ENCODE measurements around the gene MAFF.

The MAFF gene

DNA sequence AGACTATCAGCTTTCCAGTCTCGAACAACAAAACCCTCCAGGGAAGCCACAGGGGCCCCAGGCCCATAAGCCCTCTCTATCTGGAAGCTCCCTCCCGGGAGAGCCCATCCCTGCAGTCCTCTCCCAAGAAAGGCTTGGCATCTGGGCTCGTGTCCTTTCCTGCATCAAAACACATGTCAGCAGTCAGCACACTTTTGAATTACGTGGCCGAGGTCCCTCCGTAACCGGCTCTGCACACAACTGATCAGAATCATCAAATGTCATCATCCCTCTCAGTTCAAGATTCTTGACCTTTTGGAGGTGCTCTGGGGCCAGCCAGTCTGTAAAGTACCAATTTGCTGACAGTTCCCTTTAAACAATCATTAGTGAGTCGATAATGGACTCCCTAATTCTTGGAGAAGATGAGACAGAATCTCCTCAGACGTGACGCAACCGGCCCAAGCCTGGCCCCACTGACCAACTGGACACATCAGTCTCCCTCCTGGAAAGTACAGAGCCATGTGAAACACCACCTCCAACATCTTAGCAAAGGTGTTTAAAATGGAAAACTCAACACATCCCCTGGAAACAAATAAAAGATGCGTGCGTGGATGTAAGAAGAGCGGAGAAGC lies 33.6 kb downstream of the MAFF start:
- TF ChIP-seq GATA2 (IDR thresholded peaks at IDR 0.05; ENCODE audit: low read depth, low read length) (no peak), GATA3 (IDR thresholded peaks at IDR 0.05; ENCODE audit: low read depth, low read length) (no peak)

DNA sequence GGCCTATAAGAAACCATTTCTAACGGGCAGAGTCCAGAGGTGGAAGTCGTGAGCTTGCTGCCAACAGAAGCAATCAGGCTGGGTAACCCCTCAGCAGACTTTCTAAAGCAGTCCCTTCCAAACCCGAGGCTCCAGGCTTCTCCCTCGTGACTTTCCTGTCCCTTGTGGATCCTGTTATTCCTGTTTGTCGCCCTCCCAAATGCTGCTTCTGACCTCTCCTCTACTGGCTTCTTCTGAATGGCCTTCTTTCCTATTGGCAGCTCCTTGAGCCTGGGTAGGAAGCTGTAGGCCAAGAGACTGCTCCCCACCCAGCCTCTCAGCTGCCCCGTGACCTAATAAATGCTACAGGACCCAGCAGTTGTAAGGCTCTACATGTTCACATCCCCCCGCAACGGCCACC lies 35.0 kb downstream of the MAFF start:
- TF ChIP-seq GATA3 (IDR thresholded peaks at IDR 0.05; ENCODE audit: low read depth, low read length) = no peak
- no peak for TF ChIP-seq GATA2 (IDR thresholded peaks at IDR 0.05; ENCODE audit: low read depth, low read length)

DNA sequence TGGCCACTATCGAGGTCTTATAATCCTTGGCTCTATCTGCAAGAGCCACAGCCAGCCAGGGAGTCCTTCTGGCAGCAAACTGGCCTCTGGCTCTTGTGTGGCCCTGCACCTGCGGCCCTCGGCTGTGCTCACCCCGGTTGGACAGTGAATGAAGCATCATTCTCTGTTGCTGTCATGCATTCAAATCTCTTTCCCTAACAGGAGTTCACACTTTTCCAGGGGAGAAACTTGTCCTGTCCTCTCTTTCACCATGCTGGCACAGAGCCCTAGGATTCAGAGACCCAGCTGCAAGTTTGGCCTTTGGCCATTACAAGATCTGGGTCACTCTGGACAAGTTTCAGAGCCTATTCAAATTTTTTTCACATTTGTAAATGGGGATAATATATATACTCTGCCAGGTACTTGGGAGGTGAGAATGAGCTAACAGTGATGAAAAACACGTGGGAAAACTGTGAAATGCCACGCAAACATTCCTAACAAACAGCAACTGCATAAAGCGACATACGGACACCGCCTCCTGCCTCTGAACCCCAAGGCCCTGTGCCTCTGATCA lies 36.8 kb downstream of the MAFF start:
- TF ChIP-seq GATA2 (IDR thresholded peaks at IDR 0.05; ENCODE audit: low read depth, low read length) (no peak), GATA3 (IDR thresholded peaks at IDR 0.05; ENCODE audit: low read depth, low read length) (no peak)

DNA sequence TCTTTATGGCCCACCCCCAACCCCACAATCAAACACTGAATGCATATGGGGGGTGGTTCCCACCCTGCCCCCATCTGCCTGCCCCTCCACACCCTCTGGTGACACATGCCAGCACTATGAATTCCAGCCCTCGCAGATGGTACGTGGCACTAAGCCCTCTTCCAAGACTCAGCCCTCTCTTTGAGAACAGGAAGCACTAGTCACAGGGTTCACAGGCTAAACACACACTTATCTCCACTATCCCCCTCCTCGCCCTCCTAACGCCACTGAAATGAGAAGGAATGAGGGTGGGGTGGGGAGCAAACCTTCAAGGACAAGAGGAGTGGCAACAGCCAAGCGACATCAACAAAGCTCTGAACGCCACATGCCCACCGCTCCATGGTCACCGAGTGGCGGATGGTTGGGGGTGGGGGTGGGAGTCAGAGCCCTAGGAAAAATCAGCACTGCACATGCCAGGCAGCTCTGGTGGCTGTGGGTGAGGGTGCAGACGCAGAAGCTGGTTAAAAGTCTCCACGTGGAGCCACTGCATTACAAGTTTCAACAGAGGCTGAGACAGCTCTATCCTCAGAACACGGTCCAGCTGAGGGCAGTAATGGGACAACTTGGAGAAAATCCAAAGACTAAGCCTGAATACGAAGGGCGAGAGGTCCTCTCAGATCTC lies 37.4 kb downstream of the MAFF start:
- TF ChIP-seq GATA2 (IDR thresholded peaks at IDR 0.05; ENCODE audit: low read depth, low read length) (no peak), GATA3 (IDR thresholded peaks at IDR 0.05; ENCODE audit: low read depth, low read length) (no peak)

DNA sequence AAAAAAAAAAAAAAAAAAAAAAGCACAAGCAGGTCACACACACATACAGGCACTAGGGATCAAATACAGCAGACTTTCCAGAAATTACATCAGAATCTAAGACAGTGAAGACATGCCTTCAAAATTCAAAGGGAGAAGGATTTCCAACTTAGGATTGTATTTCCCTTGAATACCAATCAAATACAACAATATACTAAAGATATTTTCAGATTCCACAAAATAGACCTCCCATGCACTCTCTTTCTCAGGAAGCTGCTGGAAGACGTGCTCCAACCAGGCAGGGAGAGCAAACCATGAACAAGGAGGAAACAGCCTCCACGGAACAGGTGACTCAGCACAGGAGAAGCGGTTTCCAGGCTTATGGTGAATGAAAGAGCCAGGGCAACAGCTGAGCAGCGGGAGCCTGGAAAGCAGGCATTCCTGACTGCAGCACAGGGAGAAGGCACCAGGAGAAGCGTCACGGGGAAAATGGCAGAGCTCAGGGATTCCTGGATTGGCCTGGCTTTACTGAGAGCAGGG lies 39.0 kb downstream of the MAFF start:
- TF ChIP-seq GATA3 (IDR thresholded peaks at IDR 0.05; ENCODE audit: low read depth, low read length) (no peak), GATA2 (IDR thresholded peaks at IDR 0.05; ENCODE audit: low read depth, low read length) (no peak)

DNA sequence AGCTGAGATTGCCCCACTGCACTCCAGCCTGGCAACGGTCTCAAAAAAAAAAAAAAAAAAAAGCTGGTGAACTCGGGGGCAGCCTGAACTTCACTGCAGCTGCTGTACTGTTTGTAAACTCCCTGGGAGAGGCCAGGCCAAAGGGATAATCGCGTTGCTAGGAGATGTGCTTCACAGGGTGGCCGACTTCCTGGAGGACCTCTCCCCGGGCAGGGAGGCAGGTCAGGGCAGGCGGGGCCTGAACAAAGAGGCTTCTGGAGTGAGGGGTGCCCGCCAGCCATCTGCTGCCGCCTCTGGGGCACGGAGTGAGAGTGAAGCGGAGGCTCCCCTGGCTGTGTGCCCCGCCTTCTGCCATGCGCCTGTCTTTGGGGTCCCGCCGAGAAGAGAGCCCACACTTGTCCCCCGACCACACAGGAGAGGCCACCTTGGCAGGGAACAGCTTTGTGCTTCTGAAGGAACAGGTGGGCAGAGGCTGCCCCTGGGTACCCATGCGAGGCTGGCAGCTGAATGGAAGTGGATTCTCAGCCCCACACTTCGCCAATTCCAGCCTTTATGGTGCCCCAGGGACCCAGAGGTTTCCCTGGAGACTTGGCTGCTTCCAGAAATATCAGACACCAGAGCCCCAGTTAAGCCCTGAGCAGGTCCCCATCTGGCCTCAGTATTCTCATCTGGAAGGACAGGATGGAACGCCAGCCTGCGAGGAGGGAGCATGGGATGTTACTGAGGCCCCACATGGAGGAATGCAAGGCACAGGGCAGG lies 41.4 kb downstream of the MAFF start:
- no peak for TF ChIP-seq GATA2 (IDR thresholded peaks at IDR 0.05; ENCODE audit: low read depth, low read length)
- TF ChIP-seq GATA3 (IDR thresholded peaks at IDR 0.05; ENCODE audit: low read depth, low read length) = no peak

GRCh38 chr22:38244106-38244505 lies 42.3 kb downstream of the MAFF start:
- TF ChIP-seq GATA3 (IDR thresholded peaks at IDR 0.05; ENCODE audit: low read depth, low read length) (no peak), GATA2 (IDR thresholded peaks at IDR 0.05; ENCODE audit: low read depth, low read length) (no peak)

DNA sequence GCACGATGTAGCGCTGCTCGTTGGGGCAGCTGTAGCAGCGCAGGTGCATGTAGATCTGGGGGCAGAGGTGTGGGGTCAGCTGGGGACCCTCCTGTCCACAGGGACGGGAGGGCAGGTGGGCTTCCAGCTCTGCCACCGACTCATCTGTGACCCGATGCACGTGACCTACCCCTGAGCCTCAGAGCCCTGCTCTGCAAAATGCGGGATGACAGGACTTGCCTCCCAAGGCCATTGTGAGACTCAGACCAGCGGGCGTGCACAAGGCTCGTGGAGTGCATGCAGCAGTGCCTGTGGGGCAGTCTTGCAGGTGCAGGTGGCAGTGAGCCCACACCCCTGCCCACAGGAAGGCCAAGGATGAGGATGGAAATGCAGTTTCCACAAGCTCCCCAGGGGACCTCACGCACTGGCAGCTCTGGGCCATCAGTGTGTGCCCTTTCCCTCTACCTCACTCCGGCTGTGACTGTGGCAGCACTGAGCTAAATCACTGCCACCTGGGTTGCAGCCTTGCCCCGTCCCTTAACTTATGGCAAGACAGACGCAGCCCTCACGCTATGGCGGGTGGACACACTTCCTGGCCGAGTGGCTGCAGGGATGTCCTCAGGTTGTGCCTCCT lies 44.4 kb downstream of the MAFF start:
- no peak for TF ChIP-seq GATA3 (IDR thresholded peaks at IDR 0.05; ENCODE audit: low read depth, low read length)
- TF ChIP-seq GATA2 (IDR thresholded peaks at IDR 0.05; ENCODE audit: low read depth, low read length) = no peak

DNA sequence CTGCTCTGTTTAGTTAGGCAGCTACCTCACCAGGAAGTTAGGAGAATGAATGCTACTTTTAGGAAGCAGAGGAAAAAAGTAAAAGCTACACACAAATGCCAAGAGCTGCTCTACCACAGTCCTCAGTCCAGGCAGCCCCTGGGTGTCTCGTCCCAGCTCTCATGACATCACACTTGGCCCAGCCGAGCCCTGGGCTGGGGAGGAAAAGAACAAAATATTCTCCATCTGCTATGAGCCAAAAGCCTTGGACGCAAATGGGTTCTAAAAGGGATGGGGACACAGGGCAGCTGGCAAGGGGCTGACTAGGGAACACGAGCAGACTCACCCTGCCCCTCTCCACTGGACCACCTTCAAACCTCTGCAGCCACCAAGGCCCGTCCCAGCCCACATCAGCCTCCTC lies 44.9 kb downstream of the MAFF start:
- TF ChIP-seq GATA2 (IDR thresholded peaks at IDR 0.05; ENCODE audit: low read depth, low read length) (no peak), GATA3 (IDR thresholded peaks at IDR 0.05; ENCODE audit: low read depth, low read length) (no peak)

DNA sequence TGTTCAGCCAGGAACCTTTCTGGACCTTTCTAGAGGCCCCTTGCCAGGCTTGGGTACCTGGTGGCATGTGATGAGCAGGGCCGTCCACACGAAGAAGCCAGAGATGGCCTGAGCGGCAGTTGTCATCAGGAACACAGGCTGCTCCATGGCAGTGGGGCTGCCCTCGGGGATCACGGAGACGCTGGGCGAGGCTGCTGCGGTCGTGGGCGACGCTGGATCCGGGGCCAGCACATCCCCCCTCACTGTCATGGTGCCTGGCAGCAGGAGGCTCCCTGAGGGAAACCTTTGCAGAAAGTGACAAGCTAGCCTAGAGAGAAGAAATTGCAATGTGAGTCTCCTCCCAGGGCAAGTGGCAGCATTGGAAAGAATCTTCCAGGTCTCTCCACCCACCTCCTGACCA lies 45.9 kb downstream of the MAFF start:
- TF ChIP-seq GATA2 (IDR thresholded peaks at IDR 0.05; ENCODE audit: low read depth, low read length) (no peak), GATA3 (IDR thresholded peaks at IDR 0.05; ENCODE audit: low read depth, low read length) (no peak)

GRCh38 chr22:38248280-38248679 lies 46.5 kb downstream of the MAFF start:
- no peak for TF ChIP-seq GATA2 (IDR thresholded peaks at IDR 0.05; ENCODE audit: low read depth, low read length)

DNA sequence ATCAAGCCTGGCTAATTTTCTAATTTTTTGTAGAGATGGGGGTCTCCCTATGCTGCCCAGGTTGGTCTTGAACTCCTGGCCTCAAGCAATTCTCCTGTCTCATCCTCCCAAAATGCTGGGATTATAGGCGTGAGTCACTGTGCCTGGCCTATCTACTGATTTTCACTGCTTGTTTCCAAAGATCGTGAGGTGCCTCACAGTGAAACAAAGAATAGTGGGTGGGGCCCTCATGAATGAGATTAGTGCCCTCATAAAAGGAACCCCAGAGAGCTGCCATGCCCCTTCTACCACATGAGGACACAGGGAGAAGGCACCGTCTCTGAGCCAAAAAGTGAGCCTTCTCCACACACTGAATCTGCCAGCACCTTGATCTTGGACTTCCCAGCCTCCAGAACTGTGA lies 47.5 kb downstream of the MAFF start:
- TF ChIP-seq GATA2 (IDR thresholded peaks at IDR 0.05; ENCODE audit: low read depth, low read length) (no peak), GATA3 (IDR thresholded peaks at IDR 0.05; ENCODE audit: low read depth, low read length) (no peak)

DNA sequence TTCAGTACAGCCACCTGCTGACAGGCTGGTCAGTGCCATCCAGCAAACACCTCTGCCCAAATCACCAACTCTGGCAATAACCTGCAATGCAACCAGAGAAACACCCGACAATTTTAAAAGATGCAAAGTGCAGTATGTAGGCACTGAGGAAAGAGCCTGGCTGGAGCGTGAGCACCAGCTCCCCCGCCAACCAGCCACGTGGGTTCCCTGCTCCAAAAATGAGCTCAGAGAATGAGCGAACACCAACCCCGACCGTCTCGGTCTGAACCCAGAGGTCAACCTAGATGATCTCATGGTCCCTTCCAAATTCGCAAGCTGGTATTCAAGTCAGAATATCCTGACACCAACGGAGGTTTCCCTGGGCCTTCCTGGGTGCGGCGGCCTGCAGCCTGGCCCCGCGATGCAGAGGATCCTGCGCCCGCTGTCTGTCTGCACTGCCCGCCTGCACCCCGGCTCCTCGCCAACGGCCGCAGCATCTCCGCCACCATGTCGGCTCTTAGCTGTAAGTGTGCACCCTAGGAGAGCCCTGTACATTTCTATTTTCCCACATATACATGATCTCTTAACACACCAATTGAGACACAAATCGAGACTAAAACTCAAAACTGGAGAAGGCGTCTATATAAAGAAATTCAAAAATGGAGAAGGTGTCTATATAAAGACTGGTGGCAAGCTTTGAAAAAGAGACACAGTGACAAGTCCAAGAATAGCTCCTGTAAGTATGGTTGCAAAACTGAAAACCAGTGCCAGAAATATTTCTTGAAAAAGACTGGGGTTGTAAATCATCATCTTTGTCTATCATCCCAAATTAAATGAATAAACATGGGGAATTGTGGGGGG lies 48.2 kb downstream of the MAFF start:
- no peak for TF ChIP-seq GATA3 (IDR thresholded peaks at IDR 0.05; ENCODE audit: low read depth, low read length)
- no peak for TF ChIP-seq GATA2 (IDR thresholded peaks at IDR 0.05; ENCODE audit: low read depth, low read length)
